MM.1S (cell line): ENCODE measurements around the gene WDPCP.
"Not testable (repeated sequence)": the region's sequence is repeated elsewhere in the genome, so short reads cannot be mapped to it uniquely, and the experiment has no call there.

Source experiments
- DNase-seq: peaks from one replicate; pipeline ENCODE4 v3.0.0-alpha.2; 2015
- H2AFZ ChIP-seq: fragments of 300-600 bp; sonication (generic); 2 replicates; pipeline ENCODE4 v1.6.0; 2016; ENCODE audit warnings: antibody characterized with exemption, low read length
- H3F3A ChIP-seq: fragments of 300-600 bp; sonication (generic); 2 replicates; pipeline ENCODE4 v1.6.1; 2016; ENCODE audit warnings: mild to moderate bottlenecking, antibody characterized with exemption, low read length, moderate library complexity, mixed read lengths; ENCODE audit not compliant: insufficient read depth
- H3K27ac ChIP-seq: fragments of 300-600 bp; sonication (generic); 2 replicates; pipeline ENCODE4 v1.5.1; 2016; ENCODE audit warnings: mild to moderate bottlenecking, low read length
- H3K27me3 ChIP-seq: fragments of 300-600 bp; sonication (generic); replicated peaks from 2 replicates; pipeline ENCODE4 v1.6.0; 2016; ENCODE audit warnings: low read length; ENCODE audit not compliant: insufficient read depth
- H3K36me3 ChIP-seq: fragments of 300-600 bp; sonication (generic); replicated peaks from 2 replicates; pipeline ENCODE4 v1.6.1; 2016; ENCODE audit warnings: mild to moderate bottlenecking, low read length, mixed read lengths; ENCODE audit not compliant: insufficient read depth
- H3K4me1 ChIP-seq: fragments of 300-600 bp; sonication (generic); 2 replicates; pipeline ENCODE4 v1.6.1; 2016; ENCODE audit warnings: low read length, mixed read lengths
- H3K4me2 ChIP-seq: fragments of 300-600 bp; sonication (generic); 2 replicates; pipeline ENCODE4 v1.6.0; 2016; ENCODE audit warnings: low read depth, low read length
- H3K4me3 ChIP-seq: fragments of 300-600 bp; sonication (generic); 2 replicates; pipeline ENCODE4 v1.5.1; 2016; ENCODE audit warnings: low read length, mixed read lengths
- H3K79me2 ChIP-seq: fragments of 300-600 bp; sonication (generic); 2 replicates; pipeline ENCODE4 v1.6.1; 2016; ENCODE audit warnings: mixed run types, low read length, mixed read lengths
- H3K9ac ChIP-seq: fragments of 300-600 bp; sonication (generic); 2 replicates; pipeline ENCODE4 v1.6.1; 2016; ENCODE audit warnings: low read length, mixed read lengths
- H3K9me2 ChIP-seq: fragments of 300-600 bp; sonication (generic); replicated peaks from 2 replicates; pipeline ENCODE4 v1.6.1; 2016; ENCODE audit warnings: mild to moderate bottlenecking, low read length, mixed read lengths; ENCODE audit not compliant: insufficient read depth
- H3K9me3 ChIP-seq: fragments of 300-600 bp; sonication (generic); replicated peaks from 2 replicates; pipeline ENCODE4 v1.6.1; 2016; ENCODE audit warnings: mild to moderate bottlenecking, low read length, mixed read lengths; ENCODE audit not compliant: insufficient read depth
- H4K20me1 ChIP-seq: fragments of 300-600 bp; sonication (generic); 2 replicates; pipeline ENCODE4 v1.6.1; 2016; ENCODE audit warnings: mild to moderate bottlenecking, low read length, moderate library complexity, mixed read lengths; ENCODE audit not compliant: insufficient read depth
- CTCF ChIP-seq: fragments of 300-600 bp; sonication (generic); IDR thresholded peaks from 2 replicates; pipeline ENCODE4 v1.5.1; 2016; ENCODE audit warnings: antibody characterized with exemption, low read length, mixed read lengths
- EZH2 ChIP-seq: fragments of 300-600 bp; sonication (generic); optimal IDR thresholded peaks from 2 replicates; pipeline ENCODE3; 2017; ENCODE audit warnings: low read depth, mild to moderate bottlenecking, antibody characterized with exemption, low read length, mixed read lengths
- EZH2phosphoT487 ChIP-seq: fragments of 300-600 bp; sonication (generic); IDR thresholded peaks from 2 replicates; pipeline ENCODE4 v1.6.1; 2018; ENCODE audit warnings: antibody characterized with exemption, low read length

Gene WDPCP

DNA sequence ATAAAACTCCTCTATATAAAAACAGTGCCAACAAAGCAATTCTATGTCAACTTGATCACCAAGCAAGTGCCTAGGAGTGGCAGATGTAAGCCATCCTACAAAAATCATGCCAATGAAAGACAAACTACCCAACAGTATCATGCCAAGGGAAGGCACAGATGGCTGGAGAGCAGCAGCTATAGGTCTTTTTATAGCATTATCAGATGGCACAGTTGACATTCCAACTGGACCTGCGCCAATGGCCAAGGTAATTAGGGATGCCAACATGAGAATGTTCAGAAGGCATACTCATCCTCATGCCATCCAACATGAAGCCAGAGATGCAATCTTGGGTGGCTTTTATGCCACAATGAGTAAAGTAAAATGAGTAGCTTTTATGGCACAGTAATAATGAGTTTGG, 300.3 kb downstream of the WDPCP start:
- TF ChIP-seq CTCF: no peak
- TF ChIP-seq EZH2phosphoT487: no peak
- TF ChIP-seq EZH2: no peak
- H3K4me2 ChIP-seq: no peak overlapping the region
- no peaks in the 10 kb centered on the region for H3K36me3 ChIP-seq
- no peaks in the 10 kb centered on the region for H3K9me3 ChIP-seq
- no peaks in the 10 kb centered on the region for H3K79me2 ChIP-seq
- DNase-seq: no peak
- H4K20me1 ChIP-seq: no peaks in the 10 kb centered on the region
- no peaks in the 10 kb centered on the region for H3K27me3 ChIP-seq
- no peaks in the 10 kb centered on the region for H3K4me1 ChIP-seq
- H3K9me2 ChIP-seq: no peaks in the 10 kb centered on the region
- no peak overlapping the region for H3K9ac ChIP-seq
- no peak overlapping the region for H3K4me3 ChIP-seq
- no peak overlapping the region for H2AFZ ChIP-seq
- no peak overlapping the region for H3K27ac ChIP-seq
- no peaks in the 10 kb centered on the region for H3F3A ChIP-seq

DNA sequence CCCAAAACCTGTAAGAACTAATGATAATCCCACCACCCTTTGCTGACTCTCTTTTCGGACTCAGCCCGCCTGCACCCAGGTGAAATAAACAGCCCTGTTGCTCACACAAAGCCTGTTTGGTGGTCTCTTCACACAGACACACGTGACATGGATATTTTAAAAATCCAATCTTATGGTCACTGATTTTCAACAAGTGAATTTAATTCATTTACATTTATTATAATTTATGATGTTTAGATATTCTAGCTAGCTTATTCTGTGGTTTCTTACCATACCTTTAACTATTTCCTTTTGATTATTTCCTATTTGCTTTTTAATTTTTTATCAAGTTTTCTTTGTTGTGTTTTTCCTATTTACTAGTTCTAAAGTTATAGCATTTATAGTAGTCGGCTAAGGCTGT, 301.8 kb downstream of the WDPCP start:
- H3K36me3 ChIP-seq, H3K4me1 ChIP-seq, H3K9me3 ChIP-seq, H2AFZ ChIP-seq, DNase-seq, H3K79me2 ChIP-seq, H3K9ac ChIP-seq, H3K9me2 ChIP-seq, H4K20me1 ChIP-seq, H3F3A ChIP-seq, H3K27ac ChIP-seq, H3K4me3 ChIP-seq, H3K4me2 ChIP-seq, H3K27me3 ChIP-seq: not testable (repeated sequence)

- H3F3A ChIP-seq: no peaks in the 10 kb centered on the region
- no peaks in the 10 kb centered on the region for H3K36me3 ChIP-seq
- TF ChIP-seq CTCF: no peak
- TF ChIP-seq EZH2: no peak
- no peak for TF ChIP-seq EZH2phosphoT487
- H4K20me1 ChIP-seq: no peaks in the 10 kb centered on the region
- no peak overlapping the region for H3K9ac ChIP-seq
- no peak overlapping the region for H3K4me2 ChIP-seq
- DNase-seq: no peak
- no peak overlapping the region for H2AFZ ChIP-seq
- no peaks in the 10 kb centered on the region for H3K9me2 ChIP-seq
- no peaks in the 10 kb centered on the region for H3K4me1 ChIP-seq
- no peaks in the 10 kb centered on the region for H3K9me3 ChIP-seq
- H3K27me3 ChIP-seq: no peaks in the 10 kb centered on the region
- no peak overlapping the region for H3K27ac ChIP-seq
- H3K4me3 ChIP-seq: no peak overlapping the region
- no peaks in the 10 kb centered on the region for H3K79me2 ChIP-seq
Observed at GRCh38 chr2:63283273-63283672, 305.0 kb downstream of the WDPCP start.

- no peaks in the 10 kb centered on the region for H3K4me1 ChIP-seq
- H3K27me3 ChIP-seq: no peaks in the 10 kb centered on the region
- TF ChIP-seq EZH2phosphoT487 (no peak), CTCF (no peak)
- H3K9me3 ChIP-seq: no peaks in the 10 kb centered on the region
- H3K4me3 ChIP-seq: no peak overlapping the region
- no peaks in the 10 kb centered on the region for H3F3A ChIP-seq
- H3K79me2 ChIP-seq: no peaks in the 10 kb centered on the region
- no peak for DNase-seq
- H3K9ac ChIP-seq: no peak overlapping the region
- no peaks in the 10 kb centered on the region for H3K9me2 ChIP-seq
- H3K27ac ChIP-seq: no peak overlapping the region
- no peak overlapping the region for H2AFZ ChIP-seq
- no peaks in the 10 kb centered on the region for H3K36me3 ChIP-seq
- no peaks in the 10 kb centered on the region for H4K20me1 ChIP-seq
- H3K4me2 ChIP-seq: no peak overlapping the region
Observed at GRCh38 chr2:63272560-63272959, 315.7 kb downstream of the WDPCP start.
